ENCODE measurements around the gene CCR7.
A peak's percentile ranks its signal among the peaks of the same experiment; 100 is the strongest.

Gene CCR7

DNA sequence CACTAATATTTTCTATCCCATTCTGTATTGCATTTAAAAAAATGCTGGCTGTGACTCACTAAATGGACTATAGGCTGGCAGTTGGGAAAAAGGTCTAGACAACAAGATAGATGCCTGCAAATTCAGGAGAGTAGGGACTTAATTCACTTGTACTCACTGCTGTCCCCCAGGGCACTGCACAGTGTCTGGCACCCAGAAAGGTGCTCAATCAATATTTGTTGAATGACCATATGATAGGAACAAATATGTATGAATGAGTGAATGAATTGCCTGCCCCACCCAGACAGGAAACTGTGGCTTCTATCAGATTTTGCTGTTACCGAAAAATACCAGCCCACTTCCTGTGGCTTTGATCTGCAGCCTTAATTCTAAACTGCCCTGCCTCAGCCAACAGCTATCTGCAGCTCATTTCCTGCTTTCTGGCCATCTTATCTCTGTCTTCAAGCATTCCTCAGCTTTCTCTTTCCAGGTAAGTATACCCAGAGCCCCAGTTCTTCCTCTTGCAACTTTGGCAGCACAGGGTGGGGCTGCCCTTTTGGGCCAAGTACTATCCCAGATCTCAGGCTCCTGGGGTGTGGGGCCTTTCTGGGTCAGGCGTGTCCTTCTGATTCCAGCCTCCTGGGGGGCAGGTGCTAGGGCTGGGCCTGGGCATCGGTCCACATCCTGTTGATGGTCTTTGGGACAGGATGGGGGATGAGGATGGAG is 48.5 kb downstream of the CCR7 start:
- peak; percentile 33 to 53 for DNase-seq (ENCODE audit: low read depth in 2 of 2)

DNA sequence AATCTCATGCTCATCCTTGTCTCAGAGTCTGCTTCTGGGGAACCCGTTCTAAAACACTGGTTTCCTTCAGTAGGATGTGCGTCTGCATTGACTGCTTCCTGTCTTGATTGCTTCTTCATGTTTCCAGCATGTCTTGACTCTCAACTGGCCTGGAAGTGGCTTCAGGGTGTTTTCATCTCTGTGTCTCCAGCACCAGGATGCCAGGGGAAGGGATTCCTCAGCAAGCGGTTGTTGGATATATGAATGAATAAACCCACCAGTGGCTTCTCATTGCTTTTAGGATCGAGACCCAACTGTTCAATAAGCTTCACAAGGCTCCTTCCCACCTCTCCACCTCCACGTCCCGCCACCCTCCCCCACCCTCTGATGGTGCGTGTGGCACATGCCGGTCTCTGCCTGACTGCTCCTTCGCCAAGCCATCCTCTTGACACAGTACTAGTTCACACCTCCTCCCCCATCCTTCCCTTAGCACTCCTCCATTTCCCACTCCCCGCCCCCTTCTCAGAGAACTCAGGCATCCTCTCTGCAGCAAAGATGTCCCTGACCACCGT is 49.7 kb downstream of the CCR7 start:
- no peak for DNase-seq (ENCODE audit: low read depth in 2 of 2)

GRCh38 chr17:40515011-40515410 is 50.3 kb downstream of the CCR7 start:
- DNase-seq (ENCODE audit: low read depth in 2 of 2), result no peak

- DNase-seq (ENCODE audit: low read depth in 2 of 2), result no peak
These were observed 51.0 kb downstream of the CCR7 start for GRCh38 chr17:40514013-40514875.

- DNase-seq (ENCODE audit: low read depth in 2 of 2), result no peak
These were observed 53.5 kb downstream of the CCR7 start for GRCh38 chr17:40511667-40512220.

DNA sequence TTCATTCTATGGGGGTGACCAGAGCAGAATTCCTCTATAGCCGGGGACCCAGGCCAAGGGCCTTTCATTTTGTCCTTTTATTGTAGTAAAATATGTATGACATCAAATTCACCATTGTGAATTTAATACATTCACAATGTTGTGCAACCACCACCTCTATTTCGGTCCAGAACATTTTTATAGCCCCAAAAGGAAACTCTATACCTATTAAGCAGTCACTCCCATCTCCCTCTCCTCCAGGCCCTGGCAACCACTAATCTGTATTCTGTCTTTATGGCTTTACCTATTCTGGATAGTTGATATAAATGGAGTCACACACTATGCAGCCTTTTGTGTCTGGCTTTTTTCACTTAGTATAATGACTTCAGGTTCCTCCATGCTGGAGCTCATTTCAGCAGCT is 54.1 kb downstream of the CCR7 start:
- no peak for DNase-seq (ENCODE audit: low read depth in 2 of 2)

- no peak for DNase-seq (ENCODE audit: low read depth in 2 of 2)
These were observed 55.0 kb downstream of the CCR7 start for GRCh38 chr17:40510328-40510648.

DNA sequence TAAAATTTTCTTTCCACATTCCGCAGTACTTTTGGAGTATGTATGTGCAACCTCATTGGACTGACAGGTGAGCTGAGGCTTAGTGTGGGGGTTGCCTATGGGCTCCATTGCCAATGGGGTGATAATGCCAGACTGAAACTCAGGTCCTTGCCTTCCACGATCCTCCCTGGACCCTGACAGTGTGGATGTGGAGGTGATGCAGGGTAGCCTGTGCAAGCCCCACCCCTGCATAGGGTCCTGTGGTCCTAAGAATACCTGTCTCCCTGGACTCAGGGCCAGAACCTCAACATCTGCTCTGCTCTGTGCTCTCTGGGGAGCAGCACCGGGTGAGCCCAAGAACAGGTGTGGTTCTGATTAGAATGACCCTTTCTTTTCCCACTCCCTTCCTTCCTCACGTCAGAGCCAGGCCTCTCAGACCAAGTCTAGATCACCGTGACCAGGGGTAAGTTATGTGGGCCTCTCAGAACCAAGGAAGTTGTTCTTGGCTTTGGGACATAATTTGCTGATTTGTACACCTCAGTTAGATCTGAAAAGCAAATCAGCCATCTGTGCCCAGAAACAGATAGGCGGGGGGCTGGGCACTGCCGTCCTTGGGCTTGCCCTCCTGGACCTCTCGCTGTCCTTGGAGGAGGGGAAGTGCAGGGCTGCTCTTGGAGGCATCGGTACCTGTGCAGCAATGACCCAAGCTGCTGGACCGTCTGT is 55.5 kb downstream of the CCR7 start:
- no peak for DNase-seq (ENCODE audit: low read depth in 2 of 2)

DNA sequence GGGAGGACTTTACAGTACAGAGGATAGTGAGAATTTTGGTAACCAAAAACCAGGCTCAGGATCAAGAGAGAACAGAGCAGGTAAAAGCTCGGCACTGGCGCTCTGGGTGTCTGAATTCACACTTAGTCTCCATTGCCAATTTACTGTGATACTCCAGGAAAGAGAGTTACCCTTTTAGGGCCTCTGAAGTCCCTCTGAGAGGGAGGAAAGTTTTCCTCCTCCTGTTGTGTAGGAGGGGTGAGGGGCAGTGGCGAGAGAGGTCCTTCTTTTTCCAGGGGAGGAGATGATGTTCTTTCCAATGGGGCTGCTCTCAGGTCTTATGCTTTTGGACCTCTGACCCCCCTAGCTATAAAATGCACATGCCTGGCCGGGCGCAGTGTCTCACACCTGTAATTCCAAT is 58.5 kb downstream of the CCR7 start:
- DNase-seq (ENCODE audit: low read depth in 2 of 2), result no peak

Data from stimulated activated CD8-positive, alpha-beta memory T cell treated with anti-CD3 and anti-CD28 coated beads, Interleukin-7, amount 100 ng/mL, for 1 hour (primary cell).